HG02571 (cell line): ENCODE data around the gene TOB1.

Experiments used
- ATAC-seq: cut with Tn5 transposase; IDR thresholded peaks from one replicate; pipeline ENCODE4 v1.9.1; 2021; ENCODE audit warnings: mild to moderate bottlenecking, moderate library complexity; ENCODE audit not compliant: unreplicated experiment

TOB1 gene

DNA sequence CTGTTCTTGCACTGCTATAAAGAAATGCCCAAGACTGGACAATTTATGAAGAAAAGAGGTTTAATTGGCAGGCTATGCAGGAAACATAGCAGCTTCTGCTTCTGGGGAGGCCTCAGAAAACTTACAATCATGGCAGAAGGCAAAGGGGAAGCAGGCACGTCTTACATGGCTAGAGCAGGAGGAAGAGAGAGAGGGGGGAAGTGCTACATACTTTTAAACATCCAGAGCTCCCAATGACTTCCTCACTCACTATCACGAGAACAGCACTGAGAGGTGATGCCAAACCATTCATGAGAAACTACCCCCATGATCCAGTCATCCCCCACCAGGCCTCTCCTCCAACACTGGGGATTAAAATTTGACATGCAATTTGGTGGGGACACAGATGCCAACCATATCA is 17.4 kb downstream of the TOB1 start:
- no peak for ATAC-seq

DNA sequence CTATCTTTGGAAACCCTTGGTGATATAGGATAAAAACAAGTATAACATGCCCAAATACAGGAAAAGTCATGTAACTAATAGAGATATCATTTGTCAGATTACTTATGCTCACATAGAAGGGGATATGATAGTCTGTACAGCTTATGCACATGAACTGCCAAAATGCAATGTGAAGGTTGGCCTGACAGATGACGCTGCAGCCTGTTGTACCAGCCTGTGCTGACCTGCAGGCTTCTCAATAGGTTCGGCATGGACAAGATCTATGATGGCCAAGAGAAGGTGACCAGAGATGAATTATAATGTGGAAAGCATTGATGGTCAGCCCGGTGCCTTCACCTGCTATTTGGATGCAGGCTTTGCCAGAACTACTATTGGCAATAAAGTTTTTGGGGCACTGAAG is 18.1 kb downstream of the TOB1 start:
- no peak for ATAC-seq

DNA sequence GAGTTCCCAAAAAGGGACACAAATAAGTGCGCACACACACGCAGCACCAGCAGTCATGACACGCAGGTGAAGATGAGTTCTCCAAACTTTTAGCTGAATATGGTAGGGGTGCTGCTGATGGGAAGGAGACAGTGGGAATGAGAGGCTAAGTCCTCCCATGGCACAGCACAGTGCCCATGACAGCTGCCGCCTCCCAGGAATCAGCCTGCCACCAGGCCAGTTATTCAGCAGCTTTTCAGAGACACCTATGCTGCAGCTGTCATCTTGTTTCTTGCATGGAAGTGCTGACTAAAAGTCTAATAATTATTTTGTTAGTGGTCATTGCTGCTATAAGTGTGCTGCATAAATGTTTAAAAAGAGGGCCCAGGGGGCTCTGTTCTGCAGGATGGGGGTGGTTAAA is 18.6 kb downstream of the TOB1 start:
- no peak for ATAC-seq

DNA sequence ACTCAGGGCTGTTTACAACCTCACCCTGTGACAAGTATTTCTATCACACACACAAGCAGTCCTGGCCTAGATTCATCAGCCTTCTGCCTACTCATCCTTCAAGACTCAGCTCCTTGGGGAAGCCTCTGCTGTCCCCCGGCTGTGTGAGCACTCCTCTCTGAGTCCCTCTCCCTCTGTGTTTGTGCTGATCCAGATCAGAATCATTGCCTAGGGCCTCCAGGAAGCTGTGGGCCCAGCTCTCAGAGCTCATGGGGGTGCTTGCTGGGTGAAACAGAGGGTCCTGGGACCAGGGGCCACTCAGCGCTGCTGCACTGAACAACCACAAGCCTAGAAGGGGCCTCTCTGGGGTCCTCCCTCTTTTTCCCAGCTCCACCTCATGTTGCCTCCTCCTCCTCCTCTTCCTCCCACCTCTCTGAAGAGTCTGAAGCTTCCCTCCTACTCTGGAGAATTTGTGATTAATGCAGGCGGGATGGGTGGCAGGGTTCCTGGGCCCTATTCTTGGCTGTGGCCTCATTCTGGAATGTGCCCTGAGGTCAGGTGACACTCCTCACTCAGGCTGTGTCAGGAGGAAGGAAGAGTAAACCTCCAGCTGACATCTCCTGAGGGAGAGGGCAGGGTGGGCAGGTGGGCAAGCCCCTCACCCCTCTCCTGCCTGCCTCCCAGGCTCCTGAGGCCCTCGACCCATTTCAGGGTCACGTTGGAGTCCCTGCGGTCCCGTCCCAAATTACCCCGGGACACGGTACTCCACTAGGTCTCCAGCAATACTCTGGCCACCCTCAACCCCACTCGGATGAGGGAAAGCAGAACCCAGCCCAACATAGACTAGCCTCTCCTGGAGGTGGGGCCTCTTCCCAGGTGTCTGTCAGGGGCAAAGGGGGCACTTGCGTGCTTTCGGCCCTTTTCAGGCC is 20.7 kb downstream of the TOB1 start:
- no peak for ATAC-seq

DNA sequence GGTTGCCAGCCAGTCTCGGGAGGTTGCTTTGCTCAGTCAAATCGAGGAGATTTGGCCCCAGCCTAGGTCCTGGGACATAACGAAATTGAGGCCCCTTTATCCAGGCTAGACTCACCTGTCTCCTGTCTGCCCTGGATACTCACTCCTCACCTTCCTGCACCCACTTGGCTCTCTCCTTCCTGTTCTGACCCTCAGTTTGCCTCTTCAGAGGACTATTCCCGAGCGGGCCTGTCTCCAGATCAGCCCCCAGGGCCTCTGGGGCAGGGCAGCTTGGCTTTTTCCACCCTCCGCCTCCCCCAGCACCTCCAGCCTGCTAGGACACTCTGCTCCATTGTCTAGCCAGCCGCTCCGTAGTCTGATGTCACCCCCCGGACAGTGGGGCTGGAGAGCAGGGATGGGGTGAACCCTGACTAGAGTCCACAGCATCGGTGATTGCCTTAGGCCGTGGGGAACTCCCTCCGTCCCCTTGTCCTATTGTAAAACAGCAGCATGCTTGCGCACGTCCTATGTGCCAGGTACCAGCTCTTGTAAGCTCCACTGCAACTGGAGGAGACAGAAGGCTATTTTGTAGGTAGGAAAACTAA is 21.9 kb downstream of the TOB1 start:
- ATAC-seq, result no peak

DNA sequence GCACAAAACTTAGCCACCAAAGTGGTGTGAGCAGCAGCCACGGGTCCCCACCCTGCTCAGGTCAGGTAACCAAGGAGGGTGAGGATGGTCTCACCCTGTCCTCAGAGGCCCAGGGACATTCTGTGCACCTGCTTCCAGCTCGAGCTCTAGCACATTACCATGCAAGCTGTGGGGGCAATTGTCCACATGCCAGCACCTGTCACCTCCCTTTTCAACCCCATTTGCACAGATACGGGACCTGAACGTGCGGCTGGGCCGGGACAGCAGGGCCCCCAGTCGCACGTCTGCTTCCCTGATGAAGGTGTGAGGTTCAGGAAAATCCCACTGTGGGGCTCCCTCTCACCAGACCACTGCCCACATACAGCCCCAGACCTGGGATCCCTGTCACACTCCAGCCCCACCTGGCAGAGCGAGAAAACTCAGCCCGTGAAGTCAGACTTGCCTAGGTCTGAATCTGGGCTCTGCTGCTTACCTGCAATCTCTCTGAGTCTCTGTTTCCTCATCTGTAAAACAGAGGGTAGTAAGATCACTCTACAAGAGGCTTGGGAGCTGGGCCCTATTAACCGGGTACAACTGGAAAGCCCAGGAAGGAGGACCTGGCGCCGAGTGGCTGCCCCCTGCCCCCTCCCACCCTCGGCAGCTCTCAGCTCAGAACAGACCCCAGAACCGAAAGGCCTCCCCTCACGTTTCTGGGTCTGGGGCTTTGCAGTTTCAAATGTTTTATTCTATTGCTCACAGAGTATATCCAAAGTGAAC is 22.8 kb downstream of the TOB1 start:
- no peak for ATAC-seq

DNA sequence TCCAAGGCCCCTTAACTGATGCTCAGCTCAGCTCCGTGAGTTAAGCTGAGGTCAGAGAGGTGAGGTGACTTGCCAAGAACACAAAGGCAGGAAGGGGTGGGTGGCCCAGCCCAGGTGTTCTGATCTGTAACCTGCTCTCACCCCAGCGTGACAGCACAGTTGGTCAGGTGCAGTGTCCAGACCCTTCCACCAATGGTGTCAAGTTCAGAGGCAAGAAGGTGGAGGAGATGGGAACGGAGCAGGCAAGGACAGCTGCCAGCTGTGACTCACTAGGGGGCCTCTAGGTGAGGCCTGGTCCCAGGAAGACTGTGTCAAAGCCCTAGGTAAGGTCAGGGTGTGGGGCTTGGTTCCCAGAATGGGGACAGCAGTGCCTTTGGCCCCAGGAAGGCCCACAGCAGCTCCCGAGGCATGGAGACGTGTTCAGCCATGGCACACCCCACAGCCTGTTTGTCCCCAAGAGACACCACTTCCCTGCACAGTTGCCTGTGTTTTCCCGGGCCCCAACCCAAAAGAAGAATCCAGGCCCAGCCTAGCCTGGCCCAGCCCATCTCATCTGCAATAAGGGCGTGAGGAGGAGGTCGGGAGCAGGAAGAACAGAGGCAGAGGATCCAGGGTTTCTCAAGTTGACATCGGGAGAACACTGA is 23.5 kb downstream of the TOB1 start:
- ATAC-seq, result no peak

DNA sequence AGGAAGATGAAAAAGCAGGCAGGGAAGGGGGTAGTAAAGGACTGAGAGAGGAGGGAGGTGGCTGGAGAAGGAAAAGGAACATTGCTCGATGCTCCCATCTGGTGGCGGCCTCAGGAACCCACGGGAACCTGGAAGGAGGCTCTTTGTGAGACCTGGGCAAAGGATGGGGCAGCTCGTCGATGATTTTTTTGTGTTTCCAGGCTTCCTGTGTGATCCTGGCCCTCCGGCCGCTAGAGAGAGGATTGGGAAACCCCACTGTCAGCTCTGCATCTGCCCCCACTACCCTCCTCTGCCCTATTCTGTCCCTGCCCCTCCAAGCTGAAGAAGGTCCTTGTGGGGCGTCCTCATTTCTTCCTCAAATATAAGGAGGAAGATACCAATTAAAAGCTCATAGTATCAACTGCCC is 24.2 kb downstream of the TOB1 start:
- ATAC-seq, result no peak

DNA sequence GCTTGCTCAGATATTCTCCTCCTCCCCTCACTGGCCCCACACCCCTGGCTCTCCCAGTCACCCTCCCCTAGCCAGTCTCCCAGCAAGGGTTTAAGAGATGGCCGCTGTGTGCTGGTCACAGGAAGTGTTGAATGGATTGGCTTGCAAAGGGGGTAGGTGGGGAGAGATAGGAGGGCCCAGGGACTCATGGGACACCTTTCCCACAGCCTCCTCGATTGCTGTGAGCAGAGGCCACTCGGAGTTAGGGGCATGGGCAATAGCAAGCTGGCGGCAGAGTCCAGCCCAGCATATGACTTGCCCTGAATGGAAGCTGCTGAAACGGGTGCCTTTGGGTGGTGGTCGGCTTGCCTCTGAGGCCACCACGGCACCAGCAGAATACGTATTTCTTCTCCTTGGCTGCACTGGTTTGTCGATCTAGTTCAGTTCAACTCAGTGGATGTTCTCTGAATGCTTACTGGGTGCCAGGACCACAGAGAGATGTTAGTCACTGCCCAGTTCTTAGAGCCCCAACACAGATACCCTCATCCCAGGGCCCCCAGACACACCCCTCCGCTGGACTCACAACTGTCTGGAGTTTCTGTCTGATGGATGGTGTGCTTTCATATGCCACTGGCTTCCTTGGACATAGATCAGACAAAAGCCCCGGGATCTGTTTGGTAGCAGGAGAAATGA is 24.7 kb downstream of the TOB1 start:
- ATAC-seq, result no peak

DNA sequence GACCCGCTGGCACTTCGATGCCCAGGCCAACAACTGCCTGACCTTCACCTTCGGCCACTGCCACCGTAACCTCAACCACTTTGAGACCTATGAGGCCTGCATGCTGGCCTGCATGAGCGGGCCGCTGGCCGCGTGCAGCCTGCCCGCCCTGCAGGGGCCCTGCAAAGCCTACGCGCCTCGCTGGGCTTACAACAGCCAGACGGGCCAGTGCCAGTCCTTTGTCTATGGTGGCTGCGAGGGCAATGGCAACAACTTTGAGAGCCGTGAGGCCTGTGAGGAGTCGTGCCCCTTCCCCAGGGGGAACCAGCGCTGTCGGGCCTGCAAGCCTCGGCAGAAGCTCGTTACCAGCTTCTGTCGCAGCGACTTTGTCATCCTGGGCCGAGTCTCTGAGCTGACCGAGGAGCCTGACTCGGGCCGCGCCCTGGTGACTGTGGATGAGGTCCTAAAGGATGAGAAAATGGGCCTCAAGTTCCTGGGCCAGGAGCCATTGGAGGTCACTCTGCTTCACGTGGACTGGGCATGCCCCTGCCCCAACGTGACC is 25.8 kb downstream of the TOB1 start:
- ATAC-seq, result no peak

DNA sequence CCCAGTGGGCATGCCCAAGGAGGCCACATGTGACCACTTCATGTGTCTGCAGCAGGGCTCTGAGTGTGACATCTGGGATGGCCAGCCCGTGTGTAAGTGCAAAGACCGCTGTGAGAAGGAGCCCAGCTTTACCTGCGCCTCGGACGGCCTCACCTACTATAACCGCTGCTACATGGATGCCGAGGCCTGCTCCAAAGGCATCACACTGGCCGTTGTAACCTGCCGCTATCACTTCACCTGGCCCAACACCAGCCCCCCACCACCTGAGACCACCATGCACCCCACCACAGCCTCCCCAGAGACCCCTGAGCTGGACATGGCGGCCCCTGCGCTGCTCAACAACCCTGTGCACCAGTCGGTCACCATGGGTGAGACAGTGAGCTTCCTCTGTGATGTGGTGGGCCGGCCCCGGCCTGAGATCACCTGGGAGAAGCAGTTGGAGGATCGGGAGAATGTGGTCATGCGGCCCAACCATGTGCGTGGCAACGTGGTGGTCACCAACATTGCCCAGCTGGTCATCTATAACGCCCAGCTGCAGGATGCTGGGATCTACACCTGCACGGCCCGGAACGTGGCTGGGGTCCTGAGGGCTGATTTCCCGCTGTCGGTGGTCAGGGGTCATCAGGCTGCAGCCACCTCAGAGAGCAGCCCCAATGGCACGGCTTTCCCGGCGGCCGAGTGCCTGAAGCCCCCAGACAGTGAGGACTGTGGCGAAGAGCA is 26.4 kb downstream of the TOB1 start:
- no peak for ATAC-seq

DNA sequence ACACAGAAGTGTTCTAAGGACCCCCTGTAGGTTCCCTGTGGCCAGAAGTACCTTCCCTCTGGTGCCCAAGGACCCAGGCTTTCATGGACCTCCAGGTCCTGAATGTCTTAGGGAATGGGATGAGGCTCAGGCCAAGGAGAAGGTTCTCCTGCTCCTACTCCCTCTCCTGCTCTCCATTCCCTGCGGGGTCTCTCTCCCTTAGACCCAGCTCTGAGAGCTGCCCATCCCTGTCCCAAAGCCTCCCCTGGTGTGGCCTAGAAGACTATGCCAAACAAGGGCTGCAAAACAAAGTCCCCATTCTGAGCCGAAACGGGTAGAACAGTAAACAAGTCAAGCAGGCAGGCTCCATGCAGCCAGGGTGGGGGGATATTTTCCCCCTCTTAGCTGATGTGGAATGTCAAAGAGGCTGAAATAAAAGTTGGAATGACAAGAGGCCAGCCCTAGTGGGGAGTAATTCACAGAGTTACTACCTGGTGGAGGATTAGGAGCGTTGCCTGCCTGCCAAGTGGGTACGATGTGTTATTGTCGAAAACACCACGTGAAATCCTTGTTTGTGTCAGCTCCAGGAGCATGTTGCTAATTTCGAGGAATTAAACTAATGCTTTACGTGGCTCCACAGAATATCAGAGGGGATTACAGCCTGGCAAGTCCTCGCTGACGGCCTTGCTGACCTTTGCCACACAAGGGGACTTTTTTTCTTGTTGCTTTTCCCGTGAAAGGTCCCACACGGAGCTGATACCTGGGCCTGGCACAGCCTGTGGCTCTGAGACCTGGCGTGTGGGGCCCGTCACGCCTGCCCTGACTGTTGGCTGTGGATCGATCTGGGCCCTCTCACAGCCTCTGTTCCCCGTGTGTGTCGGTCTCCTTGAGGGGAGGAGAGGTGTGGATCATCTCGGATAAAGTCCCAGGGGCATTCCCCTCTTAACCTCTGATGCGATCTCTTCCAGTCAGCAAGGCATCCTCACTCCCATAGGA is 27.9 kb downstream of the TOB1 start:
- ATAC-seq, result no peak

DNA sequence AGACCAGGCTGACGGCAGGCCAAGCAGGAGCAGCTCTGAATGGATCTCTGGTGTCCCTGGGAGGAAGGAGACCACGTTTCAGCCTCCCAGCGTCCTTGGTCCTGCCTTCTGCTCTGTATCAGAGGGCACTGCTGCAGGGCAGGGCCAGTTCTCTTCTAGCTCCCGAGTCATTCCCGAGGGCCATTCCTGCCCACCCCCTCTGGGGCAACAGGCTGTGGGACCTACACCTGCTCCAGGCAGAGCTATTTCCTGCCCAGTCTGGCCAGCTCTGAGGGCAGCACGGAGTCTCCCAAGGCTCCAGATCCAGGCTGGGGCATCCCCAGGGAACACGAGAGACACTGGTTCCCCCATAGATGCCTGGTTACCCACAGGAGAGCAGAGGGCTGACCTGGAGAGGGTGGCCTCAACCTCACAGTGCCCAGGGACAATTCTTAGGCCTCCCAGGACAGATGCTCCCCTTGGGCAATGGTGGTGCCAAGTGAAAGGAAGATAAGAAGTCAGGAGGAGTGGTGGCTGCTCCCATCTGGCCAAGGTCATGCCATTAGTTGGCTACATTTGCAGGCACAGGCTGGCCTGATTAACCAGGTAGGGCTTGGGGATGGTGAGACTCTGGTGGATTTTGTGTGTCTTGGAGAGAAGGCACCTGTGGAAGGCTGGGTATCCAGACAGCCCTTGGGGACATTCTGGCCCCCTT is 28.7 kb downstream of the TOB1 start:
- ATAC-seq, result no peak

DNA sequence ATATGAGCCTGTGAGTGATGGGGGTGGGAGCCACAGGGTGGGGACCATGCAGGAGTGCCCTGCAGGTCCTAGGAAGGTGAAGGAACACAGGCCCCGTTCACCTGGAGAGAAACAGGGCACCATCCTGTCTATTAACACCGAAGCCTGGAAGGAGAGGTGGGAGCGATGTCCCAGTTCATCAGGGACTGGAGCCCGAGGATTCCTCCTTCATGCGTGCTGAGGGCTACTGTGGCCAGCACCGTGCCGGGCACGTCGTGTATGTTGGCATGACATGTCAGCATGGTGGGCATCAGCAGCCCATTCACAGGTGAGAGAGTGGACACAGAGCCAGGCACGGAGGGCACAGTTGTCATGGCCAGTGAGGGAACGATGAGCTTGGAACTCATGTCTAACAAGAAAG is 29.3 kb downstream of the TOB1 start:
- no peak for ATAC-seq

DNA sequence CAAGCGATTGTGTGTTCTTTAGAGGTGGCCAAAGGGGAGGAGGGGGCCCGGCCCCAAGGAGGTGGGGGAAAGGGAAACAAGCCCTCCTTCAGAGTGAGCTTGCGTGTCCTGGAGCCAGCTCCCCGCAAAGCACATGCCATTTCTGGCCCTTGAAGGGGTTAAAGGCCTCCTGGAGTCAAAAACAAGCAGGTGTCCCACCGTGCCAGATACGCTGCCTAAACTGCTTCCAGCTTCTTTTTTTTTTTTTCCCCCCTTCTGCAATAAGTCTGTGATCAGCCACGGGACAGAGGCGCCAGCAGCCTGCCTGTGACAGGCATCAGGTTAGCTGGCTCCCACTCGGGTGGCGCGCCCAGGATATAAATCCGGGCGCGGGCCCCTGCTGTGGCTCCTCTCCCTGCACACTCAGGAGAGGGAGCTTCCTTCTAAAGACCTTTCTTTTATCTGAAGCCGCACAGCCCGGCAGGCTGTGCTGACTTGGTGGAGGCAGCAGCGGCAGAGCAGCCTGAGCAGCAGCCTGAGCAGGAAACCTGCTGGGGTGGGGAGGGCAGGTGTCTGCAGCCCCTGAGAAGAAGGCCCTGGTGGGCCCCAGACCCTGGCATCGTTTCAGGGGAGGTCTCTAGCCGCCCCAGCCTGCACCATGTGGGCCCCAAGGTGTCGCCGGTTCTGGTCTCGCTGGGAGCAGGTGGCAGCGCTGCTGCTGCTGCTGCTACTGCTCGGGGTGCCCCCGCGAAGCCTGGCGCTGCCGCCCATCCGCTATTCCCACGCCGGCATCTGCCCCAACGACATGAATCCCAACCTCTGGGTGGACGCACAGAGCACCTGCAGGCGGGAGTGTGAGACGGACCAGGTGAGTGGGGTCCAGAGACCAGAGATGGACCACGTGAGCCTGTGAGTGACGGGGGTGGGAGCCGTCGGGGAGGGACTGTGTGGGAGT is 30.6 kb downstream of the TOB1 start, which contains the start of gene WFIKKN2:
TSS of gene WFIKKN2 (plus strand) at position 286 of the 934 bp plus-strand sequence. CDS start at position 638, 352 bp downstream.
- ATAC-seq, result no peak

DNA sequence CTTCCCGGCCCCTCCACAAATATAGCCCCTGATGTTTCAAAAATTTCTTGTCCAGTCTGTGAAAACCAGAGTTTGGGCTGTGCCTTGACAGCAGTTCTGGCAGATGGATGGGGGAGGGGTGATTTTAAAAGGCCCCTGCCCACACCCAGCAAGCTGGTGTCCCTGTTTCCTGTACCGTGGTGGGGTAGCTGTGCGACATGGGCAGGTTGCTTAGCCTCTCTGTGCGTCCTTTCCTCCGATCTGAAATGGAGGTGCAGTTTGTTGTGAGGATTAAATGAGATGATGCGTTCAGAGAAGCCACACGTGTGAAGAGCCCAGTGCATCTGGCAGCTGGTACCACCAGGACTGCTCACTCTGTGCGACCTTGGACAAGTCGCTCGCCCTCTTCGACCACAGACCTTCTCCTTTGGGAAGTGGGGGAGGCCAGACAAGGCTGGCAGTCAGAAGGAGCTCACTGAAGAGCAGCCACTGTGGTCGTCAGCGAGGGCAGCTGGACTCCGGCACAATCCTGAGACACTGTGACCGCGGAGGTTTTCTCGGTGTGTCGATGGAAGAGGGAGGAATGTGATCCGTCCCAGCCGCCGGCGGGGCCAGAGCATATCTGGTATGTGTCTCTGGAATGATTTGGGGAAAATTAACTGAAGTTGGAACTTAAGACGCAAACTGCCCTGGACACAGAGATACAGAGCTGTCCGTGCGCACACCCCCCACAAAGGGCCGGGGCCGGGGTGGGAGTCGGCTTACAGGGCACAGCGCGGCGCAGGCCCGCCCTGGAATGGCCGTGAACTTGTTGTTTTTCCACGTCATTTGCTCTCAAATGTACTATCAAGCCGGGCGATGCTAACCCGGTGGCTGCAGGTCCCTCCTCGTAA is 31.5 kb downstream of the TOB1 start:
- no peak for ATAC-seq
